KOPT-K1 (cell line): ENCODE measurements around the gene TMEM217.
"Not testable (repeated sequence)": the region's sequence is repeated elsewhere in the genome, so short reads cannot be mapped to it uniquely, and the experiment has no call there.

ENCODE experiments used
- H3K27ac ChIP-seq: fragments of 200-600 bp; sonication (generic); 2 replicates; pipeline ENCODE4 v1.5.1; 2016; ENCODE audit warnings: antibody characterized with exemption, mild to moderate bottlenecking, low read depth, low read length; ENCODE audit not compliant: poor library complexity, severe bottlenecking
- H3K36me3 ChIP-seq: fragments of 200-600 bp; sonication (generic); 2 replicates; pipeline ENCODE4 v1.5.1; 2017; ENCODE audit warnings: antibody characterized with exemption, mild to moderate bottlenecking, low read length, moderate library complexity; ENCODE audit not compliant: insufficient read depth
- H3K9me3 ChIP-seq: fragments of 200-600 bp; sonication (generic); 2 replicates; pipeline ENCODE4 v1.5.1; 2017; ENCODE audit warnings: antibody characterized with exemption, low read length, mild to moderate bottlenecking; ENCODE audit not compliant: insufficient read depth, poor library complexity, severe bottlenecking

Gene TMEM217

DNA sequence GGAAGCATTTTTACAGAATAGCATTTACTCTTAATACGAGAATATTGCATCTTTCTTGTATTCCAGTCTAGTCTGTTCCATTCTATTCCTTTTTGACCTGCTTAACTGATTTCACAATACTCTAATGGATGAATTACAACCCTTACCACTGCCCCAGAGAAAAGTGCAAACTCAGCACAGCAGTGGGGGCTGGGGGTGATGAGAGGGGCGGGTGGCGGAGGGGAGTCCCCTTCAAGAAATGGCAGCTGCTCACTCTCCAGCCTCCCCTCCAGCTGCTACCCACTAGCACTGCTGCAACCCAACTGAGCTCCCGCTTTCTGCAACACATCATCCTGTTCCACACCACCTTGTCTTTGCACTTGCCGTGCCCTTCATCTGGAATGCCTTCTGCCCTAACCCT, 57.9 kb downstream of the TMEM217 start:
- no peaks in the 10 kb centered on the region for H3K36me3 ChIP-seq
- H3K9me3 ChIP-seq = no peaks in the 10 kb centered on the region
- peak overlapping the region; percentile 29 for H3K27ac ChIP-seq

DNA sequence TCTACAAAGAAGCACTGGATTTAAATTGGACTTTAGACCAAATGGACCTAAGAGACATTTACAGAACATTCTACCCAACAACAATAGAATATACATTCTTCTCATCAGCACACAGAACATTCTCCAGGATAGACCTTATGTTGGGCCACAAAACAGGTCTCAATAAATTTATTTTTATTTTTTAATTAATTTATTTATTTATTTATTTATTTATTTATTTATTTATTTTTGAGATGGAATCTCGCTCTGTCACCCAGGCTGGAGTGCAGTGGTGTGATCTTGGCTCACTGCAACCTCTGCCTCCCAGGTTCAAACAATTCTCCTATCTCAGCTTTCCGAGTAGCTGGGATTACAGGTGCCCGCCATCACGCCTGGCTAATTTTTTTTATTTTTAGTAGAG, 61.5 kb downstream of the TMEM217 start:
- H3K27ac ChIP-seq, H3K9me3 ChIP-seq, H3K36me3 ChIP-seq: not testable (repeated sequence)

DNA sequence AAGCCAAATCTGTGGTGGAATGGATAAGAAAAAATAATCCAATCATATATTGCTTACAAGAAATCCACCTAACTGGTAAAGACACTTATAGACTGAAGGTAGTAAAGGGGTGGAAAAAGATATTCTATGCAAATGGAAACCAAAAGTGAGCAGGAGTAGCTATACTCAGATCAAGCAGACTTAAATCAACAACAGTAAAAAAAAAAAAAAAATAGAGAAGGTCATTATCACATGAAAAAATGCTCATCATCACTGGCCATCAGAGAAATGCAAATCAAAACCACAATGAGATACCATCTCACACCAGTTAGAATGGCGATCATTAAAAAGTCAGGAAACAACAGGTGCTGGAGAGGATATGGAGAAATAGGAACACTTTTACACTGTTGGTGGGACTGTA, 63.1 kb downstream of the TMEM217 start:
- not testable (repeated sequence) for H3K9me3 ChIP-seq, H3K36me3 ChIP-seq
- peak overlapping the region; percentile 67 for H3K27ac ChIP-seq

DNA sequence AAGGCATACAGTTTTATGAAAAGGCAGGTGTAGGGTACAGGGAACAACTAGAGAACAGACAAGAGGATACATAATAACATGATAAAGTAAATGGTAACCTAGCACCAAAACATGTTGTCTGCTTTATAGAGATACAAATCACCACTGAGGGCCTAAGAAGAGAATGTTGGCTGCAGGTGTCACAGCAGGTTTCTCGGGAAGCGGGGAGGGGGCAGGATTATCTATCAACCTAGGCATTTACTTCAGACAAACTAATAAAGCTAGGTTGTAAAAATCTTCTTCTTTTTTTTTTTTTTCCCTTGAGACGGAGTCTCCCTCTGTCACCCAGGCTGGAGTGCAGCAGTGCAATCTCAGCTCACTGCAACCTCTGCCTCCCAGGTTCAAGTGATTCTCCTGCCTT, 65.3 kb downstream of the TMEM217 start:
- peak overlapping the region; percentile 67 for H3K27ac ChIP-seq
- H3K9me3 ChIP-seq = no peaks in the 10 kb centered on the region
- no peaks in the 10 kb centered on the region for H3K36me3 ChIP-seq

DNA sequence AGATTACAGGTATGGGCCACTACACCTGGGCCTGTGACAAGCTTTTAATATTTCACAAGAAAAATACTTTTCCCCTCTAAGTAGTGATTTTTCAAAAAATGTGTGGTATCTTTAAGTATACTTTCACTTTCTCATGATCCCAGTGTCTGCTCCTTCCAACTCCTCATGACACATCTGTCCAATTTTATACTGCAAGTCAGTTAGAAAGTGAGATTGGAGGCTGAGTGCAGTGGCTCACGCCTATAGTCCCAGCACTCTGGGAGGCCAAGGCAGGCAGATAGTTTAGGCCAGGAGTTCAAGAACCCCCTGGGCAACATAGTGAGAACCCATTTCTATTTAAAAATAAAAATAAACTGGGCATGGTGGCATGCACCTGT, 67.8 kb downstream of the TMEM217 start:
- no peaks in the 10 kb centered on the region for H3K9me3 ChIP-seq
- no peaks in the 10 kb centered on the region for H3K36me3 ChIP-seq
- peak overlapping the region; percentile 67 for H3K27ac ChIP-seq

DNA sequence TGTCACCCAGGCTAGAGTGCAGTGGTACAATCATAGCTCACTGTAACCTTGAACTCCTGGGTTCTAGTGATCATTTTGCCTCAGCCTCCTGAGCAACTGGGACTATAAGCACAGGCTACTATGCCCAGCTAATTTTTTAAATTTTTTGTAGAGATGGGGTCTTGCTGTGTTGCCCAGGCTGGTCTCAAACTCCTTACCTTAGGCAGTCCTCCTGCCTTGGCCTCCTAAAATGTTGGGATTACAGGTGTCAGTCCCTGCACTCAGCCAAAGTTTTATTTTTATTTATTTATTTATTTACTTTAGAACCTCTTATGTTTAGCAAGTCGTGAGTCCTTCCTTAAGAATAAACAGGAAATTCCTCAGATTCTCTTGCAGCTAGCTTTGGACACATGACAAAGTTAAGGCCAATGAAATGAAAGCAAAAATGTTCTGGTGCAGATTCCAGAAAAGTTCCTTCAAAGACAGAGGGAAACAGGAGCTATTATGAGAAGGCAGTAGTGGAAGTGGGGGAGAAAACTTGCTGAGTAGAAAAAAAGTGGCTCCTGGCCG, 68.9 kb downstream of the TMEM217 start:
- Histone ChIP-seq H3K36me3 (no peaks in the 10 kb centered on the region), H3K9me3 (no peaks in the 10 kb centered on the region), H3K27ac (peak overlapping the region; percentile 100)

DNA sequence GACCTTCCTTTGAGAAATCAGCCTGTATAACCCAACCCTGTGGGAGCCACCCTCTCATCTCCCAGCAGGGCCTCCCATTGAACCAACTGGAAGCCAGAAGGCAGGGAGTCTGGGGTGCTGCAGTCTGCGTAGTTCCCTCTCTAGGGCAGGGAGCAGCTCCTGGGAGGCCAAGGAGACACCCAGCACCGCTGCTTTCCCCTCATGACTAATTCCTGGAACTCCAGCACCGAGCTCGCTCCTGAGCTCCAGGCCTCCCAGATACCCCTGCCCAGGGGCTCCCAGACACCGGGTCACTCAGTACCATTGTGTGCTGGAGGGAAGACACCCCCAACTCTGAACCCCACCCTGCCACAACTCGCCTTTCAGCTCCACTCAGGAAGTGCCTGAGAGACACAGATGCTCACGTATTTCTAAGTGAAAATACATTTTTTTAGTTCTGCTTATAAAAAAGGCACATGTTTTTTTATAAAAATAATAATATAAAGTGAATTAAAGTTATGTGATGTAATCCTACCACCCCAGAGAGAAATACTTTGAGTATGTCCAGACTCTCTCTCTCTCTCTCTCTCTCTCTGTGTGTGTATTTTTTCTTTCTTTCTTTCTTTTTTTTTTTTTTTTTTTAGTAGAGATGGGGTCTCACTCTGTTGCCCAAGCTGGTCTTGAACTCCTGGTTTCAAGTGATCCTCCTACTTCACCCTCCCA, 70.5 kb downstream of the TMEM217 start:
- H3K36me3 ChIP-seq = no peaks in the 10 kb centered on the region
- H3K27ac ChIP-seq = peak overlapping the region; percentile 100
- H3K9me3 ChIP-seq = no peaks in the 10 kb centered on the region

DNA sequence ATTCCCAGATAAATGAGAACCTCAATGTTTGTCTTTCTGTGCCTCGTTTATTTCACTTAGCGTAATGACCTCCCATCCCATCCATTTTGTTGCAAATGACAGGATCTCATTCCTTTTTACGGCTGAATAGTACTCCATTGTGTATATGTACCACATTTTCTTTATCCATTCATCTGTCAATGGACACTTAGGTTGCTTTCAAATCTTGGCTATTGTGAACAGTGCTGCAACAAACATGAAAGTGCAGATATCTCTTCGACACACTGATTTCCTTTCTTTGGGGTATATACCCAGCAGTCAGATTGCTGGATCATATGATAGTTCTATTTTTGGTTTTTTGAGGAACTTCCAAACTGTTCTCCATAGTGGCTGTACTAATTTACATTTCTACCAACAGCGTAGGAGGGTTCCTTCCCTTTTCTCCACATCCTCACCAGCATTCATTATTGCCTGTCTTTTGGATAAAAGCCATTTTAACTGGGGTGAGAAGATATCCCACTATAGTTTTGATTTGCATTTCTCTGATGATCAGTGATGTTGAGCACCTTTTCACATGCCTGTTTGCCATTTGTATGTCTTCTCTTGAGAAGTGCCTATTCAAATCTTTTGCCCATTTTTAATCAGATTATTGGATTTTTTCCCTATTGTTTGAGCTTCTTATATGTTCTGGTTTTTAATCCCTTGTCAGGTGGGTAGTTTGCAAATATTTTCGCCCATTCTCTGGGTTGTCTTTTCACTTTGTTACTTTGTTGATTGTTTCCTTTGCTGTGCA, 71.8 kb downstream of the TMEM217 start:
- not testable (repeated sequence) for H3K9me3 ChIP-seq, H3K36me3 ChIP-seq
- peak overlapping the region; percentile 100 for H3K27ac ChIP-seq

DNA sequence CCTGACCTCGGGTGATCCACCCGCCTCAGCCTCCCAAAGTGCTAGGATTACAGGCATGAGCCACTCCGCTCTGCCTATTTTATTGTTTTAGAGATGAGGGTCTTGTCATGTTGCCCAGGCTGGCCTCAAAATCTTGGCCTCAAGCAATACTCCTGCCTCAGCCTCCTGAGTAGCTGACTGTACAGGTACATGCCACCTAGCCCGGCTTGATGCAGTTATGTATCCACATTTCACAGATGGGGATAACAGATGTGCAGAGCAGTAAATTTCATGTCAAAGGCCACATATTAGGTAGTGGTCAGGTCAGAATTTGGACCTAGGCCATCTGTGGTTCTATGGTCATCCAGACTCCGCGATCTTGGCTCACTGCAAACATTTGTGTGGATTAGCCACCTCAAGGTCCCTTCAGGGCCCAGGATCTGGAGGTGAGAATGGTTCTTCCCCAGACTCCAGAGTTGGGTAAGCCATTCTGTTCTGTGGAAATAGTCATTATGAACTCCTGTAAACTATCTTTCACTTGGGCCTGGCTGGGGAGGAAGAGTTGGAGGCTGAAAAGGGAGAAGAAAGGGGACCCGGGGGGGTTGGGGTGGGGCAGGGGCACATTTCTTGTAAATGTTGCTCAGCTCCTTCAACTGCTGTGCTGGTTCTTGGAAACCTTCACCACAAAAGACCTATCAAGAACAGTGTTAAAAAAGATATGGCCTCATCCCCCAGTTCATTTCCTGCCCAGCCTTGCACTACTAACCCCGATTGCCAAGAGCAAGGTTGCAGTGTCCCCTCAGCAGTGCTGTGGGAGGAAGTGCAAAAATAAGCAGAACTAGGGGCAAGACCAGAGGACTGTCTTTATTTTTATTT, 75.0 kb downstream of the TMEM217 start:
- no peaks in the 10 kb centered on the region for H3K9me3 ChIP-seq
- peak overlapping the region; percentile 100 for H3K27ac ChIP-seq
- no peaks in the 10 kb centered on the region for H3K36me3 ChIP-seq

DNA sequence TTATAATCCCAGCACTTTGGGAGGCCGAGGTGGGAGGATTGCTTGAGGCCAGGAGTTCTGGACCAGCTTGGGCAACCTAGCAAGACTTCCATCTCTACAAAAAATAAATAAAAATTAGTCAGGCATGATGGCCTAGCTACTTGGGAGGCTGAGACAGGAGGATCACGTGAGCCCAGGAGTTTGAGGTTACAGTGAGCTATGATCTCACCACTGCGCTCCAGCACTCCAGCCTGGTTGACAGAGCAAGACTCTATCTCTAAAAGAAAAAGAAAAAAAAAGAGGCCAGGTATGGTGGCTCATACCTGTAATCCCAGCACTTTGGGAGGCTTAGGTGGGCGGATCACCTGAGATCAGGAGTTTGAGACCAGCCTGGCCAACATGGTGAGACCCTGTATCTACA, 77.3 kb downstream of the TMEM217 start:
- Histone ChIP-seq H3K36me3 (peaks cover 12% of the 10 kb centered on the region), H3K27ac (peak overlapping the region; percentile 100)
- H3K9me3 ChIP-seq = not testable (repeated sequence)

DNA sequence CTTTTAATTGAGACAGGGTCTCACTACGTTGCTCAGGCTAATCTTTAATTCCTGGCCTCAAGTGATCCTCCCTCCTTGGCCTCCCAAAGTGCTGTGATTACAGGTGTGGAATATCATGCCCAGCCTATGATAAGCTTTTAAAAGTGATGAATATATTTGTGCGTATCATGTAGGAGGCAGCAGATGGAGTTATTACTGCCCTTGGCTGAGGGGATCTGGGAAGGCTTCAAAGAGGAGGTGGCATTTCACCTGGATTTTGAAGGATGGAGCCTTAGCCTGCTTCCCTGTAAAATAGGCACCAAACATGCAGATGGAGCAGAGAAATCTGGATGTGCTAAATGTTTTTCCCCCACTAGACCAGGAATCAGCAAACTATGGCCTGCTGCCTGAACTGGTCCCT, 77.9 kb downstream of the TMEM217 start:
- Histone ChIP-seq H3K27ac (peak overlapping the region; percentile 100), H3K9me3 (no peaks in the 10 kb centered on the region), H3K36me3 (peaks cover 17% of the 10 kb centered on the region)

DNA sequence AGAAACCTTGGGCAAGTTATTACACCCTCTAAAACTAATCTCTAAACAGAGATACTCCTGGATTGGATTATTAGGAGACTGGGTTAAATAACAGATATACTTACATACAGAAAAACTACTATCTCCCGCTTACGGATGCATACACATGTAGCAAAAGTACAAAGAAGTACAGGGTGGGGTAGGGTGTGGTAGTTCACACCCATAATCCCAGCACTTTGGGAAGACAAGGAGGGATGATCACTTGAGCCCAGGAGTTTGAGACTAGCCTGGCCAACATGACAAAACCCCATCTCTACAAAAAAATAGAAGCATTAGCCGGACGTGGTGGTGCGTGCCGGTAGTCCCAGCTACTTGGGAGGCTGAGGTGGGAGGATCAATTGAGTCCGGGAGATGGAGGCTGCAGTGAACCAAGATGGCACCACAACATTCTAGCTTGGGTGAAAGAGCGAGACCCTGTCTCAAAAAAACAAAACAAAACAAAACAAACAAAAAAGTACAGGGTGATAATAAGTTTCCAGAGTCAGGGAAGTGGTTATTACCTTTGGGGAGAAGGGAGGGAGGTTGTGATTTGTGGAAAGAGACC, 79.9 kb downstream of the TMEM217 start:
- peak overlapping the region; percentile 95 for H3K27ac ChIP-seq

DNA sequence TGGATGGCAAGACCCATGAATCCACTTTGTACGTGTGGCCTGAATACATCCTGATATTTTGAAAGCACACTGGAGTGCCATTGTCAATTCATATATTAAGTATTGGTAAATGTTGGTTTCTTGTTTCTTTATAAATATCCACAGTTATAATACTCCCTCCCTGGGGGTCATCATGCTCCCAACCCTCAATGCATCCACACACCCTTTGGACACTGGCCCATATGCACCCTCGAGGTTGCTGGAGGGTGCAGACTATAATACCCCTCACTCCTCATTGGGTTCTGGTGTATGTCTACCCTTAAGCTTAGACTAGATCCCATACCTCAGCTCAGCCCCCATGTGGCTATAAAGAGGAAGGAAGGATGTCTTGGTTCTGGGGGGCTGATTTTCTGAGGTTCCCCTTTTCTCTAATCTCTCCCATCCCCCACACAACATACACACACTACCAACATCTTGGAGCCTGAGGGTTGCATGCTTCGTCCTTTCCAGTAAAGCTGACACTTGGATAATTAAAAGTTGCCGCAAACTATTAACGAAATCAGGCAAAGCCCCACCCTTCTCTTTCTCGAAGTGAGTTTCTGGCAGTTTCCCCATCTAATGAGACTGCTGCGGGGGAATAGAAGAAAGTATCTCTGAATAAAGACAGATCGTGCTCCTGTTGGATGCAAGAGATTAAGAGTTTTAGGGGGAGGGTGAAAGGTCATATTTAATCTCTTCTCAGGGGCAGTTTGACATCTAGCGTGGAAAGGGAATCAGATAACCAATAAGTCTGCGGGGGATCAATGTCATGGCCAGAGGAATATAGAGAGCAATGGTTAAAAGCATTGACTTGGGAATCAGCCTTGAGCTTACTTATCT, 80.6 kb downstream of the TMEM217 start:
- Histone ChIP-seq H3K27ac (peak overlapping the region; percentile 95), H3K36me3 (peaks cover 45% of the 10 kb centered on the region), H3K9me3 (no peaks in the 10 kb centered on the region)

More for the DNA sequence above, 79.9 kb downstream of the TMEM217 start:
- Histone ChIP-seq H3K9me3 (no peaks in the 10 kb centered on the region), H3K36me3 (peaks cover 37% of the 10 kb centered on the region)
